ENCODE measurements around the gene SMC5.

SMC5 gene

DNA sequence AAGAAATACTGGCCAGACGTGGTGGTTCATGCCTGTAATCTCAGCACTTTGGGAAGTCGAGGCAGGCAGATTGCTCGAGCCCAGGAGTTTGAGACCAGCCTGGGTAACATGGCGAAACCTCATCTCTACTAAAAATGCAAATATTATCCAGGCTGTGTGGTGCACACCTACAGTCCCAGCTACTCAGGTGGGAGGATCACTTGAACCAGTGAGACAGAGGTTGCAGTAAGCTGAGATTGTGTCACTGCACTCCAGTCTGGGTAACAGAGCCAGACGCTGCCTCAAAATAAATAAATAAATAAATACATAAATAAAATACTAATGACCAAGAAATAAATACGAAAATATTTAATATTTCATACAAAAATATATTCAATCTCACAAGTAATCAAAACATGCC, 136.9 kb downstream of the SMC5 start:
- Histone ChIP-seq H3K27me3 (ENCODE audit: control insufficient read depth in 1 of 2, insufficient read depth in 1 of 2, low read length in 2 of 2) (no peaks in the 10 kb centered on the region), H2BK5ac (ENCODE audit: low read depth, low read length, poor library complexity, severe bottlenecking) (no peak overlapping the region), H2BK12ac (ENCODE audit: low read length in 2 of 2) (no peak overlapping the region), H4K8ac (ENCODE audit: low read length) (no peak overlapping the region), H3K4me2 (ENCODE audit: low read length, poor library complexity, severe bottlenecking) (no peak overlapping the region), H2BK120ac (ENCODE audit: low read depth, low read length) (no peak overlapping the region), H2AFZ (ENCODE audit: low read depth, low read length) (no peak overlapping the region), H3K9me3 (ENCODE audit: control insufficient read depth, low read length) (no peaks in the 10 kb centered on the region), H4K91ac (ENCODE audit: low read length) (no peak overlapping the region), H3K23ac (ENCODE audit: low read length in 2 of 2) (no peak overlapping the region), H3K14ac (ENCODE audit: low read length in 2 of 2) (no peak overlapping the region), H3K18ac (ENCODE audit: low read depth in 1 of 2, low read length in 2 of 2) (no peak overlapping the region), H2AK5ac (ENCODE audit: low read length, severe bottlenecking) (no peak overlapping the region), H3K4ac (ENCODE audit: low read depth in 1 of 2, low read length in 2 of 2) (no peak overlapping the region), H3K79me1 (replicated peaks; ENCODE audit: low read length, poor library complexity, severe bottlenecking) (peaks cover 13% of the 10 kb centered on the region), H3K36me3 (ENCODE audit: control insufficient read depth in 1 of 2, insufficient read depth in 2 of 2, low read depth in 1 of 2, low read length in 2 of 2) (no peaks in the 10 kb centered on the region), H3K4me1 (ENCODE audit: control insufficient read depth, insufficient read depth, low read depth, low read length) (no peaks in the 10 kb centered on the region), H3K27ac (ENCODE audit: low read length, poor library complexity, severe bottlenecking) (no peak overlapping the region), H3K9ac (ENCODE audit: low read length) (no peak overlapping the region), H2BK15ac (ENCODE audit: low read depth, poor library complexity, severe bottlenecking) (no peak overlapping the region), H3K4me3 (ENCODE audit: insufficient read depth in 1 of 2, low read depth in 1 of 2, low read length in 2 of 2) (no peak overlapping the region)
- WGBS, result 87% methylated on average over 3 of the region's 6 CpGs
- DNase-seq, result no peak

DNA sequence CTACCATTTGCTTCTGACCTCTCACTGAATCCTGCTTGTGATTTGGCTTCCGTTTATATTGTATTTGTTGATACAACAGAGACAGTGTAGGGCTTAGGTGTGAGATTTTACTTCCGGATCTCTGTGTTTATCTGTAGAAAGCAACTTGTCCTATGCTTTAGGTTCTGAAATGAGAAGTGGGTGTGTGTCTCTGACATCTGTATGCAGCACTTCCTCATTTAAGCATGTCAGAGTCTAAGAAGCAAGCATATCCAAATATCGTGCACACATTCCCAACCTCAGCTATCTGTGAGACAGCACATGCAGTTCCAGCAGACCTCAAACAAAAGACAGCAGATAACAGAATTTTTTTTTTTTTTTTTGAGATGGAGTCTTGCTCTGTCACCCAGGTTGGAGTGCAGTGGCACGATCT, 139.4 kb downstream of the SMC5 start:
- no peaks in the 10 kb centered on the region for H3K36me3 ChIP-seq (ENCODE audit: control insufficient read depth in 1 of 2, insufficient read depth in 2 of 2, low read depth in 1 of 2, low read length in 2 of 2)
- H3K27me3 ChIP-seq (ENCODE audit: control insufficient read depth in 1 of 2, insufficient read depth in 1 of 2, low read length in 2 of 2), result no peaks in the 10 kb centered on the region
- H2AK5ac ChIP-seq (ENCODE audit: low read length, severe bottlenecking), result no peak overlapping the region
- H3K4me3 ChIP-seq (ENCODE audit: insufficient read depth in 1 of 2, low read depth in 1 of 2, low read length in 2 of 2), result no peak overlapping the region
- H3K4me1 ChIP-seq (ENCODE audit: control insufficient read depth, insufficient read depth, low read depth, low read length), result no peaks in the 10 kb centered on the region
- no peaks in the 10 kb centered on the region for H3K9me3 ChIP-seq (ENCODE audit: control insufficient read depth, low read length)
- no peak overlapping the region for H4K8ac ChIP-seq (ENCODE audit: low read length)
- no peak overlapping the region for H3K14ac ChIP-seq (ENCODE audit: low read length in 2 of 2)
- no peak overlapping the region for H3K4me2 ChIP-seq (ENCODE audit: low read length, poor library complexity, severe bottlenecking)
- peak; percentile 51 for DNase-seq
- no peak overlapping the region for H3K4ac ChIP-seq (ENCODE audit: low read depth in 1 of 2, low read length in 2 of 2)
- H3K27ac ChIP-seq (ENCODE audit: low read length, poor library complexity, severe bottlenecking), result no peak overlapping the region
- H3K9ac ChIP-seq (ENCODE audit: low read length), result no peak overlapping the region
- H2BK15ac ChIP-seq (ENCODE audit: low read depth, poor library complexity, severe bottlenecking), result no peak overlapping the region
- H2BK5ac ChIP-seq (ENCODE audit: low read depth, low read length, poor library complexity, severe bottlenecking), result no peak overlapping the region
- H4K91ac ChIP-seq (ENCODE audit: low read length), result no peak overlapping the region
- H2BK120ac ChIP-seq (ENCODE audit: low read depth, low read length), result no peak overlapping the region
- 77% methylated on average over 3 of the region's 4 CpGs for WGBS
- no peak overlapping the region for H3K23ac ChIP-seq (ENCODE audit: low read length in 2 of 2)
- H3K79me1 ChIP-seq (replicated peaks; ENCODE audit: low read length, poor library complexity, severe bottlenecking), result peaks cover 12% of the 10 kb centered on the region
- H2BK12ac ChIP-seq (ENCODE audit: low read length in 2 of 2), result no peak overlapping the region
- no peak overlapping the region for H3K18ac ChIP-seq (ENCODE audit: low read depth in 1 of 2, low read length in 2 of 2)
- H2AFZ ChIP-seq (ENCODE audit: low read depth, low read length), result no peak overlapping the region

DNA sequence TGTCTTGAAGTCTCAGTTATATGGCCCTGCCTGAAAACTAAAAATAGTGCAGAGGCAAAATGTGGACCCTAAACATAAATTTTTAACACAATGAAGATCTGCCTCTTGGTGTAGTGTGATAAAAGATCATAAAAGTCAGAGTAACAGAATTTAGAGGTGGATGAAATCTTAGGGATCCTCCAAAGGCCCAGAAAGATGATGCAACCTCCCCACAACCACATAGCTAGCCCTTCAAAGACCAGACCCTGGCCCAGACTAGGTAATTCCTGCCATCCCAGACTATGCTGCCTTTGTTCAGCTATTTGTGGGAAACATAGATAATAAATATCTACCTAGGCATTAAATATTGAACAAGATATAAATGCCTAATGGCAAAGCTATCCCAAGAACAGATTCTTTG, 140.4 kb downstream of the SMC5 start:
- DNase-seq, result no peak
- no peak overlapping the region for H2AFZ ChIP-seq (ENCODE audit: low read depth, low read length)
- H2BK120ac ChIP-seq (ENCODE audit: low read depth, low read length), result no peak overlapping the region
- H3K14ac ChIP-seq (ENCODE audit: low read length in 2 of 2), result no peak overlapping the region
- no peaks in the 10 kb centered on the region for H3K27me3 ChIP-seq (ENCODE audit: control insufficient read depth in 1 of 2, insufficient read depth in 1 of 2, low read length in 2 of 2)
- no peaks in the 10 kb centered on the region for H3K4me1 ChIP-seq (ENCODE audit: control insufficient read depth, insufficient read depth, low read depth, low read length)
- no peak overlapping the region for H3K4me3 ChIP-seq (ENCODE audit: insufficient read depth in 1 of 2, low read depth in 1 of 2, low read length in 2 of 2)
- no peak overlapping the region for H4K8ac ChIP-seq (ENCODE audit: low read length)
- H3K18ac ChIP-seq (ENCODE audit: low read depth in 1 of 2, low read length in 2 of 2), result no peak overlapping the region
- no peaks in the 10 kb centered on the region for H3K36me3 ChIP-seq (ENCODE audit: control insufficient read depth in 1 of 2, insufficient read depth in 2 of 2, low read depth in 1 of 2, low read length in 2 of 2)
- no peak overlapping the region for H3K9ac ChIP-seq (ENCODE audit: low read length)
- no peak overlapping the region for H3K23ac ChIP-seq (ENCODE audit: low read length in 2 of 2)
- peaks cover 13% of the 10 kb centered on the region for H3K79me1 ChIP-seq (replicated peaks; ENCODE audit: low read length, poor library complexity, severe bottlenecking)
- no peak overlapping the region for H2BK12ac ChIP-seq (ENCODE audit: low read length in 2 of 2)
- H3K9me3 ChIP-seq (ENCODE audit: control insufficient read depth, low read length), result no peaks in the 10 kb centered on the region
- no peak overlapping the region for H3K27ac ChIP-seq (ENCODE audit: low read length, poor library complexity, severe bottlenecking)
- no peak overlapping the region for H3K4ac ChIP-seq (ENCODE audit: low read depth in 1 of 2, low read length in 2 of 2)
- H2AK5ac ChIP-seq (ENCODE audit: low read length, severe bottlenecking), result no peak overlapping the region
- no peak overlapping the region for H2BK15ac ChIP-seq (ENCODE audit: low read depth, poor library complexity, severe bottlenecking)
- H4K91ac ChIP-seq (ENCODE audit: low read length), result no peak overlapping the region
- no peak overlapping the region for H2BK5ac ChIP-seq (ENCODE audit: low read depth, low read length, poor library complexity, severe bottlenecking)
- H3K4me2 ChIP-seq (ENCODE audit: low read length, poor library complexity, severe bottlenecking), result no peak overlapping the region

DNA sequence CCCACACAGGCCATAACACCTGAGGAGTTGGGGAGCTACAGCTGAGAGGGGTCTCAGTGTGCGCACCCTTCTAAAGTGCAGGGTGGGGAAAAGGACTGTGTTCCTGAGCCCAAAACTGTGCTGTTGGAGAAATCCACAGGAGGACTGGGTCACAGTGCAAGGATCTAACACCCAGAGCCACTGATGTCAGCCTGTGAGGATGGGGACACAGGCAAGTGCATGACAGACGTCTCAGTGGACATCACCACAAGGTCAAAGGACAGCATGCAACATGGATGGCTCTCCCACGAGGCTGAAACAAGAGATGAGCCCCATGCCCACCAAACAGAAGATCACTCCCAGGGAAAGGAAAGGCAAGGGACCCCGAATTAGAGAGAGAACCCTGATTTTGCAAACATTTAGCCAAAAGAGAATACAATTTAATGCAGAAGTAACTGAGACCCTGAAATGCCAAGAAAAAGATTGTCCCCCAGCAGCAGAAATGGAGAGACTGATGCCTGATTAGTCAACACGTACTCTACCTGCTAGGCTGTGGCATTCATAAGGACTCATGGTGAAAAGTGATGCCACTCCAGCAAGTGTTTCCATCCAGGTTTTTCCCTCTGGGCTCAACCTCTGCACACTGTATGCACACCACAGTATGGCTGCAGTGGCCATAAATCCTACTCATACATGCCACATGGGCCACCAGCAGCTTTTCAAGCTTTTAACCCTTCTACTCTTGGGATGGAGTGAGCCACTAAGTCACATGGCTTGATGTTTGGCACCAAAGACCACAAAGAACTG, 141.5 kb downstream of the SMC5 start:
- H2AFZ ChIP-seq (ENCODE audit: low read depth, low read length), result no peak overlapping the region
- H3K4ac ChIP-seq (ENCODE audit: low read depth in 1 of 2, low read length in 2 of 2), result no peak overlapping the region
- no peak overlapping the region for H3K4me3 ChIP-seq (ENCODE audit: insufficient read depth in 1 of 2, low read depth in 1 of 2, low read length in 2 of 2)
- peaks cover 13% of the 10 kb centered on the region for H3K79me1 ChIP-seq (replicated peaks; ENCODE audit: low read length, poor library complexity, severe bottlenecking)
- no peak overlapping the region for H2BK5ac ChIP-seq (ENCODE audit: low read depth, low read length, poor library complexity, severe bottlenecking)
- 81% methylated on average over 5 of the region's 5 CpGs for WGBS
- no peaks in the 10 kb centered on the region for H3K36me3 ChIP-seq (ENCODE audit: control insufficient read depth in 1 of 2, insufficient read depth in 2 of 2, low read depth in 1 of 2, low read length in 2 of 2)
- no peak overlapping the region for H3K4me2 ChIP-seq (ENCODE audit: low read length, poor library complexity, severe bottlenecking)
- H3K18ac ChIP-seq (ENCODE audit: low read depth in 1 of 2, low read length in 2 of 2), result no peak overlapping the region
- H3K14ac ChIP-seq (ENCODE audit: low read length in 2 of 2), result no peak overlapping the region
- H2BK120ac ChIP-seq (ENCODE audit: low read depth, low read length), result no peak overlapping the region
- H4K8ac ChIP-seq (ENCODE audit: low read length), result no peak overlapping the region
- no peaks in the 10 kb centered on the region for H3K27me3 ChIP-seq (ENCODE audit: control insufficient read depth in 1 of 2, insufficient read depth in 1 of 2, low read length in 2 of 2)
- H3K4me1 ChIP-seq (ENCODE audit: control insufficient read depth, insufficient read depth, low read depth, low read length), result no peaks in the 10 kb centered on the region
- H2AK5ac ChIP-seq (ENCODE audit: low read length, severe bottlenecking), result no peak overlapping the region
- H3K23ac ChIP-seq (ENCODE audit: low read length in 2 of 2), result no peak overlapping the region
- no peak overlapping the region for H3K9ac ChIP-seq (ENCODE audit: low read length)
- DNase-seq, result peak; percentile 38
- no peak overlapping the region for H2BK15ac ChIP-seq (ENCODE audit: low read depth, poor library complexity, severe bottlenecking)
- H4K91ac ChIP-seq (ENCODE audit: low read length), result no peak overlapping the region
- H3K9me3 ChIP-seq (ENCODE audit: control insufficient read depth, low read length), result no peaks in the 10 kb centered on the region
- H2BK12ac ChIP-seq (ENCODE audit: low read length in 2 of 2), result no peak overlapping the region
- no peak overlapping the region for H3K27ac ChIP-seq (ENCODE audit: low read length, poor library complexity, severe bottlenecking)

Measured in mesenchymal stem cell (in vitro differentiated cells and primary cell).